NCI-H2107 treated with DMSO at 0.1 percent for 48 hours (cell line): ENCODE measurements around the gene DIABLO.
"Not testable (repeated sequence)": the region's sequence is repeated elsewhere in the genome, so short reads cannot be mapped to it uniquely, and the experiment has no call there.

Experiments
- DNase-seq: peaks from one replicate; lab custom pipeline; 2025; ENCODE audit not compliant: unreplicated experiment; lab: John Stamatoyannopoulos, UW

DIABLO gene

GRCh38 chr12:122190842-122191668 lies 34.8 kb downstream of the DIABLO start:
- peak; percentile 64 for DNase-seq

- no peak for DNase-seq
Observed at GRCh38 chr12:122189626-122190475, 36.0 kb downstream of the DIABLO start.

- no peak for DNase-seq
Observed at GRCh38 chr12:122187466-122187865, 38.4 kb downstream of the DIABLO start.

GRCh38 chr12:122185494-122186082 lies 40.3 kb downstream of the DIABLO start:
- DNase-seq, result no peak

- DNase-seq, result no peak
Observed at GRCh38 chr12:122185079-122185478, 40.8 kb downstream of the DIABLO start.

- no peak for DNase-seq
Observed at GRCh38 chr12:122184517-122184916, 41.3 kb downstream of the DIABLO start.

- no peak for DNase-seq
Observed at GRCh38 chr12:122183588-122183940, 42.3 kb downstream of the DIABLO start.

- peak; percentile 59 for DNase-seq
Observed at GRCh38 chr12:122182887-122183587, 42.8 kb downstream of the DIABLO start, which contains the start of gene LRRC43. LRRC43 (plus strand) TSS chr12:122183123; CDS start chr12:122183145, 22 bp downstream.

GRCh38 chr12:122176473-122176872 lies 49.4 kb downstream of the DIABLO start:
- DNase-seq, result not testable (repeated sequence)

GRCh38 chr12:122174155-122174845 lies 51.6 kb downstream of the DIABLO start, which contains the start of gene IL31:
IL31 (minus strand) TSS chr12:122174221; CDS start chr12:122174172, 49 bp downstream.
- no peak for DNase-seq

- no peak for DNase-seq
Observed at GRCh38 chr12:122172262-122172939, 53.5 kb downstream of the DIABLO start.

- no peak for DNase-seq
Observed at GRCh38 chr12:122171399-122171798, 54.5 kb downstream of the DIABLO start.

GRCh38 chr12:122168492-122168891 lies 57.4 kb downstream of the DIABLO start:
- no peak for DNase-seq

GRCh38 chr12:122167356-122167925 lies 58.4 kb downstream of the DIABLO start:
- DNase-seq, result no peak

GRCh38 chr12:122166422-122167349 lies 59.2 kb downstream of the DIABLO start:
- peak; percentile 28 for DNase-seq

GRCh38 chr12:122162976-122163375 lies 62.9 kb downstream of the DIABLO start:
- no peak for DNase-seq

- DNase-seq, result no peak
Observed at GRCh38 chr12:122161682-122162081, 64.2 kb downstream of the DIABLO start.

- DNase-seq, result no peak
Observed at GRCh38 chr12:122160761-122161160, 65.1 kb downstream of the DIABLO start.
